Uterus (tissue), 2 donors: ENCODE data around the gene FBLN1.

ENCODE experiments used
- CTCF ChIP-seq, 4 experiments: fragments of 200-600 bp in 2 of 4; fragments of 450-650 bp in 2 of 4; sonication (generic) in 2 of 4; IDR thresholded peaks; one replicate each; pipeline ENCODE4 v1.5.1; 2016 to 2019; ENCODE audit warnings: antibody characterized with exemption in 4 of 4, mild to moderate bottlenecking in 2 of 4, moderate library complexity in 1 of 4
- POLR2A ChIP-seq, 2 donors: fragments of 450-650 bp; IDR thresholded peaks; one replicate each; pipeline ENCODE4 v1.6.1; 2016; ENCODE audit warnings: antibody characterized with exemption in 2 of 2, mild to moderate bottlenecking in 1 of 2, moderate library complexity in 1 of 2

GRCh38 chr22:45554040-45554406 lies 51.3 kb downstream of the FBLN1 start:
- TF ChIP-seq CTCF (IDR thresholded peaks at IDR 0.05) = no peak
- TF ChIP-seq POLR2A (IDR thresholded peaks at IDR 0.05) = no peak
